Vagina (tissue), 2 donors: ENCODE results near the gene HOXC12. TPM values are rescaled to one million over a fixed set of nuclear protein-coding genes. Genes with fewer than 3 reads are reported as not detected.
A peak's percentile ranks its signal among the peaks of the same experiment; 100 is the strongest.

Experiments
- DNase-seq, 2 donors: peaks; one replicate each; pipeline ENCODE4 v3.0.0-alpha.2; 2017; ENCODE audit errors: extremely low spot score in 2 of 2
- H3K27ac ChIP-seq: fragments of 200-600 bp; sonication (generic); one replicate; pipeline ENCODE4 v1.5.1; 2019
- H3K27me3 ChIP-seq: fragments of 200-600 bp; sonication (generic); one replicate; pipeline ENCODE4 v1.5.1; 2019
- H3K36me3 ChIP-seq, 2 donors: fragments of 200-600 bp; sonication (generic); one replicate each; pipeline ENCODE4 v1.5.1; 2017 to 2019
- H3K4me1 ChIP-seq: fragments of 200-600 bp; sonication (generic); one replicate; pipeline ENCODE4 v1.5.1; 2019
- H3K4me3 ChIP-seq, 2 donors: fragments of 200-600 bp; sonication (generic); 1 replicate in 1 of 2; 2 replicates in 1 of 2; pipeline ENCODE4 v1.5.1; 2016 to 2019
- H3K9me3 ChIP-seq: fragments of 200-600 bp; sonication (generic); one replicate; pipeline ENCODE4 v1.5.1; 2019
- POLR2A ChIP-seq, 2 donors: fragments of 450-650 bp; IDR thresholded peaks; one replicate each; pipeline ENCODE4 v1.6.1; 2017; ENCODE audit warnings: antibody characterized with exemption in 2 of 2, mild to moderate bottlenecking in 2 of 2, moderate library complexity in 2 of 2
- POLR2AphosphoS5 ChIP-seq, 2 donors: sonication (generic); formaldehyde crosslinking; IDR thresholded peaks; one replicate each; pipeline ENCODE4 v1.9.0; 2017; ENCODE audit warnings: antibody characterized with exemption in 2 of 2, mild to moderate bottlenecking in 2 of 2, low read depth in 1 of 2; ENCODE audit not compliant: insufficient read depth in 1 of 2
- intact Hi-C: fragments of 100-400 bp; cut with DNase I; formaldehyde crosslinking; loops from one replicate; pipeline ENCODE4 v1.15.1; 2023
- total RNA-seq: library from RNA; depleted of rRNA; stranded (reverse); fragments of >200 nt; gene quantifications from one replicate; pipeline ENCODE4 v1.2.3, GENCODE V29; 2016
- TF ChIP-seq, protein P1 (sequence below), 3 experiments: fragments of 450-650 bp in 2 of 3; fragments of 200-600 bp in 1 of 3; sonication (generic) in 1 of 3; IDR thresholded peaks; one replicate each; pipeline ENCODE4 v1.5.1; 2017 to 2019; ENCODE audit warnings: antibody characterized with exemption in 3 of 3, mild to moderate bottlenecking in 2 of 3, moderate library complexity in 2 of 3

The HOXC12 gene
- total RNA-seq, 1 donor from 2014 or later, result not detected

DNA sequence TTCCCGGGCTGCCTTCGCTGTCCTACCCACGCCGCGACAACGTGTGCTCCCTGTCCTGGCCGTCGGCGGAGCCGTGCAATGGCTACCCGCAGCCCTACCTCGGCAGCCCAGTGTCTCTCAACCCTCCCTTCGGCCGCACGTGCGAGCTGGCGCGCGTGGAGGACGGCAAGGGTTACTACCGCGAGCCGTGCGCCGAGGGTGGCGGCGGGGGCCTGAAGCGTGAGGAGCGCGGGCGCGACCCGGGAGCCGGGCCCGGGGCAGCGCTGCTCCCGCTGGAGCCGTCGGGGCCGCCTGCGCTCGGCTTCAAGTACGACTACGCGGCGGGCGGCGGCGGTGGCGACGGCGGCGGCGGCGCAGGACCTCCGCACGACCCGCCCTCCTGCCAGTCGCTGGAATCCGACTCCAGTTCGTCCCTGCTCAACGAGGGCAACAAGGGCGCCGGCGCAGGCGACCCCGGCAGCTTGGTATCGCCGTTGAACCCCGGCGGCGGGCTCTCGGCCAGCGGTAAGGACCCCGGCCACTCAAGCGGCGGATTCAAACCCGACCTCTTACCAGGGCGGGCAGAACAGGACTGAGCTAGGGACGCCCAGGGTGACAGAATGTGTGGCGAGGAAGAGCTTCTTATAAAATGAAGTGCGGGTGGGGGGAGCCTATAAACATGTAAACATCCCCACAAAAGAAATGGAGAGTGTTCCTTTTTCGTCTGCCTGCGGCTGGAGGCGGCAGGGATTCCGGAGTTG, 503 bp downstream of the HOXC12 start:
- Histone ChIP-seq H3K27ac (no peak overlapping the region), H3K27me3 (peaks cover 32% of the 10 kb centered on the region), H3K4me3 (peak overlapping the region in 1 of 2 donors; percentile 10), H3K36me3 (no peaks in the 10 kb centered on the region), H3K9me3 (no peaks in the 10 kb centered on the region), H3K4me1 (peaks cover 13% of the 10 kb centered on the region)
- TF ChIP-seq POLR2A (IDR thresholded peaks at IDR 0.05), result no peak
- intact Hi-C loops, result no loop called here
- no peak for DNase-seq

DNA sequence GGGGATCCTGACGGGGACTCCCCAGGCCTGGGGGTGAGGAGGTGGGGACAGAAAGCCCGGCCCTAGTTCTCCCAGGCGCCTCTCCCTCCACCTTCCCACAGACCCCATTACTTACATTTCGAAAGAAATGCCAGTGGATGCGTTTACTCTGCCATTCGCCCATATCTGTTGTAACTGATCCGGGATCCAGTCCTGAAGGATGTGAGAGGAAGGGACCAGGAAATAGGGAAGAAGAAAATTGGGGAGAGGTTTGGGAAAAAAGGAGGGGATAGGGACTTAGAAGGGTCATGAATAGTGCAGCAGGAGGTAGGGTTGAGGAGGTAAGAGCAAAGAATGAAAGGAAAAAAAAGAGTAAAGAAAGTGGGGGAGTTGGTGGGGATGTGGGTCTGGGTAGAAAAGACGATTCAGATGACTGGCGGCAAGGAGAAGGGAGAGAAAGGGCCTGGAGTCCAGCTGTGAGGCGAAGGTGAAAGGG, 1.1 kb downstream of the HOXC12 start:
- intact Hi-C loops, result no loop called here

DNA sequence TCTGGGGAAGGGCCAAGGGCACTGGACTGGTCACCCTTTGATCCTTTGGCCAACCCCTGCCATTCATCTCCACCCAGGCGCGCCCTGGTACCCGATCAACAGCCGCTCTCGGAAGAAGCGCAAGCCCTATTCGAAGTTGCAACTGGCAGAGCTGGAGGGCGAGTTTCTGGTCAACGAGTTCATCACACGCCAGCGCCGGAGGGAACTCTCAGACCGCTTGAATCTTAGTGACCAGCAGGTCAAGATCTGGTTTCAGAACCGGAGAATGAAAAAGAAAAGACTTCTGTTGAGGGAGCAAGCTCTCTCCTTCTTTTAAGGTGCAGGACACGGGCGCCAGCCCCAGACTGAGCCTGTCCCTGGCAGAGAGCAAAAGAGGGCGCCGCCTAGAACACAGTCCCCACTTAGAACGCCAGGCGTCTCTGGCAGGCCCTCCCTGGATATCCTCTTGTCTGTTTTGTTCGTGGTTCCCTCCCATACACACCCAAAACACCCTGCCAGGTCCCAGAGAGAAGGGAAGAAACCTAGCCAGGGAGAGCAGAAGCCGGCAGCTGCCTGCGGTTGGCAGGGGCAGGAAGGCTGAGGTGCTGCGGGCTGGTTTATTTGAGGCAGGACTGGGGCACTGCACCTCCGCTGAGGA, 1.7 kb downstream of the HOXC12 start:
- no peak for DNase-seq
- H3K4me1 ChIP-seq, result peaks cover 11% of the 10 kb centered on the region

More for the DNA sequence above, 1.1 kb downstream of the HOXC12 start:
- no peak for TF ChIP-seq POLR2AphosphoS5 (IDR thresholded peaks at IDR 0.05; ENCODE audit: insufficient read depth in 1 of 2, low read depth in 1 of 2)
- TF ChIP-seq, protein P1, sequence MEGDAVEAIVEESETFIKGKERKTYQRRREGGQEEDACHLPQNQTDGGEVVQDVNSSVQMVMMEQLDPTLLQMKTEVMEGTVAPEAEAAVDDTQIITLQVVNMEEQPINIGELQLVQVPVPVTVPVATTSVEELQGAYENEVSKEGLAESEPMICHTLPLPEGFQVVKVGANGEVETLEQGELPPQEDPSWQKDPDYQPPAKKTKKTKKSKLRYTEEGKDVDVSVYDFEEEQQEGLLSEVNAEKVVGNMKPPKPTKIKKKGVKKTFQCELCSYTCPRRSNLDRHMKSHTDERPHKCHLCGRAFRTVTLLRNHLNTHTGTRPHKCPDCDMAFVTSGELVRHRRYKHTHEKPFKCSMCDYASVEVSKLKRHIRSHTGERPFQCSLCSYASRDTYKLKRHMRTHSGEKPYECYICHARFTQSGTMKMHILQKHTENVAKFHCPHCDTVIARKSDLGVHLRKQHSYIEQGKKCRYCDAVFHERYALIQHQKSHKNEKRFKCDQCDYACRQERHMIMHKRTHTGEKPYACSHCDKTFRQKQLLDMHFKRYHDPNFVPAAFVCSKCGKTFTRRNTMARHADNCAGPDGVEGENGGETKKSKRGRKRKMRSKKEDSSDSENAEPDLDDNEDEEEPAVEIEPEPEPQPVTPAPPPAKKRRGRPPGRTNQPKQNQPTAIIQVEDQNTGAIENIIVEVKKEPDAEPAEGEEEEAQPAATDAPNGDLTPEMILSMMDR (IDR thresholded peaks at IDR 0.05), result no peak
- no peaks in the 10 kb centered on the region for H3K9me3 ChIP-seq
- H3K27ac ChIP-seq, result no peak overlapping the region
- peaks cover 13% of the 10 kb centered on the region for H3K4me1 ChIP-seq
- no peaks in the 10 kb centered on the region for H3K36me3 ChIP-seq
- no peak overlapping the region for H3K4me3 ChIP-seq
- no peak for DNase-seq
- peaks cover 32% of the 10 kb centered on the region for H3K27me3 ChIP-seq

DNA sequence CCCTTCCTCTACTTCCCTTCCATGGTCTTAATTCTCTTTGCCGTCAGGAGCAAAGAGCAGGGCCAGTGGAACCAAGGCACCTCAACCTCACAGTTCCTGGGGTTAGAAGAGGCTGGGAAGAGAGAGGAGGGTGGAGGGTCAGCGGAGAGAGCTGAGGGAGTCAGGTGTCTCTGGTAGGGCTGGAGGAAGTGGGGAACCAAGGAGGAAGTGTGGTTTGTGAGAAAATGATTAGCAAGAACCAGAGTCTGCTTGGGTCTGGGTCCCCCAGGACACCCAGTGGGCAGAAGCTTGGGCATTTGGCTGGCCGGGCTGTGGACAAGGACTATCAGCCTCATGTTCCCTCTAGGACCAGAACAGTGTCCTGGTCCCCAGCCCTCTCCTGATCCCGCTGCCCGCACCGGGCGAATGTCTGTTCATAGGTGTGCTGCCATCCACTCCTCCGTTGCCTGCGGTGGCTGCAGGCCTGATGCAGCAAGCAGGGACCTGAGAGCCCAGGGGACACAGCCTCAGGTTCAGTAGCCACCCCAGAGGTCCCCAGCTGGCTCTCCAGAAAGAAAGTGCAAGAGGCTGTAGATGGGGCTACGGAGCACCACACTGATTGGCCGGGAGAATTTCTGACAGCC, 2.3 kb downstream of the HOXC12 start:
- TF ChIP-seq POLR2A (IDR thresholded peaks at IDR 0.05), result no peak
- TF ChIP-seq, protein P1 (IDR thresholded peaks at IDR 0.05), result no peak
- TF ChIP-seq POLR2AphosphoS5 (IDR thresholded peaks at IDR 0.05; ENCODE audit: insufficient read depth in 1 of 2, low read depth in 1 of 2), result no peak
- DNase-seq, result no peak
- no peak overlapping the region for H3K4me3 ChIP-seq
- H3K4me1 ChIP-seq, result peaks cover 7% of the 10 kb centered on the region
- peaks cover 30% of the 10 kb centered on the region for H3K27me3 ChIP-seq
- no peak overlapping the region for H3K27ac ChIP-seq
- no peaks in the 10 kb centered on the region for H3K9me3 ChIP-seq
- intact Hi-C loops, result no loop called here
- no peaks in the 10 kb centered on the region for H3K36me3 ChIP-seq

More for the DNA sequence above, 1.7 kb downstream of the HOXC12 start:
- intact Hi-C loops, result no loop called here
- H3K27ac ChIP-seq, result no peak overlapping the region
- H3K9me3 ChIP-seq, result no peaks in the 10 kb centered on the region
- H3K27me3 ChIP-seq, result peaks cover 32% of the 10 kb centered on the region
- TF ChIP-seq POLR2AphosphoS5 (IDR thresholded peaks at IDR 0.05; ENCODE audit: insufficient read depth in 1 of 2, low read depth in 1 of 2), result no peak
- TF ChIP-seq, protein P1 (IDR thresholded peaks at IDR 0.05), result no peak
- no peak for TF ChIP-seq POLR2A (IDR thresholded peaks at IDR 0.05)
- no peaks in the 10 kb centered on the region for H3K36me3 ChIP-seq
- H3K4me3 ChIP-seq, result no peak overlapping the region

DNA sequence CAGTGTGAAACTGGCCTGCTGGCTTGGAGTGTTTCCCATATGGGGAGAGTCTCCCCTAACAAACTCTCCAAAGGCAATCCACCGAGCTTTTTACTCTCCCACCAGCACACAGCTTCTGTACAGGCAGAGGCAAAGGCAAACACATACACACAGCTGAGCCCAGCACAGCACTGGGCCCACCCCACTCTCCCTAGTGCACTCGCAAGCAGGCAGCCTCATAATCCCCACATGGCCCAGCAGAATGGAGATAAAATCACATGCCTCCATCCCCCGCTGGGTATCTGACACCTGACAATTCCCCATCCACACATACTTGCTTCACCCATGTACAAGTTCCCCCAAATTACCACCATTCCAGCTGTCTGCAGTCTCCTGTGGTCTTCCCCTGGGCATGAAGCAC, 3.4 kb downstream of the HOXC12 start:
- peaks cover 2% of the 10 kb centered on the region for H3K4me1 ChIP-seq
- no peak overlapping the region for H3K4me3 ChIP-seq
- no peaks in the 10 kb centered on the region for H3K36me3 ChIP-seq
- H3K9me3 ChIP-seq, result no peaks in the 10 kb centered on the region
- no peak overlapping the region for H3K27ac ChIP-seq
- peaks cover 30% of the 10 kb centered on the region for H3K27me3 ChIP-seq
- DNase-seq, result no peak
- intact Hi-C loops, result no loop called here
- TF ChIP-seq, protein P1 (IDR thresholded peaks at IDR 0.05), result no peak
- no peak for TF ChIP-seq POLR2A (IDR thresholded peaks at IDR 0.05)
- no peak for TF ChIP-seq POLR2AphosphoS5 (IDR thresholded peaks at IDR 0.05; ENCODE audit: insufficient read depth in 1 of 2, low read depth in 1 of 2)
